Thoracic aorta (tissue), 2 donors: Measurements from ENCODE around the gene ZNF669. TPM values are rescaled to one million over a fixed set of nuclear protein-coding genes. Genes with fewer than 3 reads are reported as not detected.
"Not testable (repeated sequence)": the region's sequence is repeated elsewhere in the genome, so short reads cannot be mapped to it uniquely, and the experiment has no call there.

Experiments used
- ATAC-seq: fragments of 150-250 bp; one replicate; pipeline ENCODE4 v1.8.0; 2017; ENCODE audit warnings: low read depth; ENCODE audit not compliant: insufficient number of reproducible peaks, low FRiP score
- DNase-seq: peaks from one replicate; pipeline ENCODE4 v3.0.0-alpha.2; 2020; ENCODE audit warnings: low spot score
- H3K27ac ChIP-seq, 2 donors: fragments of 200-600 bp; sonication (generic); 1 replicate in 1 of 2; 2 replicates in 1 of 2; pipeline ENCODE4 v1.5.1; 2016; ENCODE audit warnings: mild to moderate bottlenecking in 2 of 2, moderate library complexity in 2 of 2
- H3K27me3 ChIP-seq: fragments of 200-600 bp; sonication (generic); replicated peaks from 2 replicates; pipeline ENCODE4 v1.6.0; 2016; ENCODE audit warnings: mild to moderate bottlenecking; ENCODE audit not compliant: insufficient read depth
- H3K36me3 ChIP-seq: fragments of 200-600 bp; sonication (generic); one replicate; pipeline ENCODE4 v1.5.1; 2016
- H3K4me1 ChIP-seq, 2 donors: fragments of 200-600 bp; sonication (generic); 1 replicate in 1 of 2; 2 replicates in 1 of 2; pipeline versions ENCODE4 v1.5.1 to v1.6.0; 2016; ENCODE audit warnings: low read depth in 2 of 2, mild to moderate bottlenecking in 1 of 2; ENCODE audit not compliant: control insufficient read depth in 1 of 2
- H3K4me3 ChIP-seq: fragments of 200-600 bp; sonication (generic); 2 replicates; pipeline ENCODE4 v1.5.1; 2016; ENCODE audit warnings: mild to moderate bottlenecking
- H3K9me3 ChIP-seq: fragments of 200-600 bp; sonication (generic); 2 replicates; pipeline ENCODE4 v1.5.1; 2016
- total RNA-seq, 2 donors: library from RNA; depleted of rRNA; stranded (reverse); fragments of >200 nt; gene quantifications; one replicate each; pipeline versions ENCODE4 v1.1.0 to v1.2.3, GENCODE V29; 2016
- TF ChIP-seq, protein P1 (sequence below): fragments of 200-600 bp; sonication (generic); IDR thresholded peaks from one replicate; pipeline ENCODE4 v1.5.1; 2019; ENCODE audit warnings: antibody characterized with exemption

ZNF669 gene
- total RNA-seq, 2 donors from 2014 or later: 3.2 to 4.2 TPM

DNA sequence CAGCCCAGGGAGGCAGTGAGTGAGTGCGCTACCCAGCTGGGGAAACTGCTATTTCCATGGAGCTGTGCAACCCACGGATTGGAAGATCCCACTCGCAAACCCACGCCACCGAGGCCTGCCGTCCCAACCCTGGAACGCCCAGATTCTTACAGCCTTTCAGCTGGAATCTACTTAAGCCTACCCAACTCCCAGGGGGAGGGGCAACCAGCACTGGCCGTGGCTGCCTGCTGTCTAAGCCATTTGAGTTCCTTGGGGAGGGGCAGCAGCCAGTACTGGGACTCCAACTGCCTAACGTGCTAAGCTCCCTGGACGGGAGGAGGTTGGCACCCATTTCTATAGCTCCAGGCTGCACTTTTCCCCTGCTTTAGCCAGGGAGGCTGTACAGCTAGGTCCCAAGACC, 27.1 kb upstream of the ZNF669 start:
- Histone ChIP-seq H3K4me3 (no peak overlapping the region), H3K9me3 (peaks cover 48% of the 10 kb centered on the region), H3K4me1 (no peaks in the 10 kb centered on the region), H3K36me3 (peaks cover 4% of the 10 kb centered on the region), H3K27me3 (no peaks in the 10 kb centered on the region), H3K27ac (no peak overlapping the region)
- TF ChIP-seq, protein P1, sequence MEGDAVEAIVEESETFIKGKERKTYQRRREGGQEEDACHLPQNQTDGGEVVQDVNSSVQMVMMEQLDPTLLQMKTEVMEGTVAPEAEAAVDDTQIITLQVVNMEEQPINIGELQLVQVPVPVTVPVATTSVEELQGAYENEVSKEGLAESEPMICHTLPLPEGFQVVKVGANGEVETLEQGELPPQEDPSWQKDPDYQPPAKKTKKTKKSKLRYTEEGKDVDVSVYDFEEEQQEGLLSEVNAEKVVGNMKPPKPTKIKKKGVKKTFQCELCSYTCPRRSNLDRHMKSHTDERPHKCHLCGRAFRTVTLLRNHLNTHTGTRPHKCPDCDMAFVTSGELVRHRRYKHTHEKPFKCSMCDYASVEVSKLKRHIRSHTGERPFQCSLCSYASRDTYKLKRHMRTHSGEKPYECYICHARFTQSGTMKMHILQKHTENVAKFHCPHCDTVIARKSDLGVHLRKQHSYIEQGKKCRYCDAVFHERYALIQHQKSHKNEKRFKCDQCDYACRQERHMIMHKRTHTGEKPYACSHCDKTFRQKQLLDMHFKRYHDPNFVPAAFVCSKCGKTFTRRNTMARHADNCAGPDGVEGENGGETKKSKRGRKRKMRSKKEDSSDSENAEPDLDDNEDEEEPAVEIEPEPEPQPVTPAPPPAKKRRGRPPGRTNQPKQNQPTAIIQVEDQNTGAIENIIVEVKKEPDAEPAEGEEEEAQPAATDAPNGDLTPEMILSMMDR: no peak
- ATAC-seq: no peak
- DNase-seq: no peak

DNA sequence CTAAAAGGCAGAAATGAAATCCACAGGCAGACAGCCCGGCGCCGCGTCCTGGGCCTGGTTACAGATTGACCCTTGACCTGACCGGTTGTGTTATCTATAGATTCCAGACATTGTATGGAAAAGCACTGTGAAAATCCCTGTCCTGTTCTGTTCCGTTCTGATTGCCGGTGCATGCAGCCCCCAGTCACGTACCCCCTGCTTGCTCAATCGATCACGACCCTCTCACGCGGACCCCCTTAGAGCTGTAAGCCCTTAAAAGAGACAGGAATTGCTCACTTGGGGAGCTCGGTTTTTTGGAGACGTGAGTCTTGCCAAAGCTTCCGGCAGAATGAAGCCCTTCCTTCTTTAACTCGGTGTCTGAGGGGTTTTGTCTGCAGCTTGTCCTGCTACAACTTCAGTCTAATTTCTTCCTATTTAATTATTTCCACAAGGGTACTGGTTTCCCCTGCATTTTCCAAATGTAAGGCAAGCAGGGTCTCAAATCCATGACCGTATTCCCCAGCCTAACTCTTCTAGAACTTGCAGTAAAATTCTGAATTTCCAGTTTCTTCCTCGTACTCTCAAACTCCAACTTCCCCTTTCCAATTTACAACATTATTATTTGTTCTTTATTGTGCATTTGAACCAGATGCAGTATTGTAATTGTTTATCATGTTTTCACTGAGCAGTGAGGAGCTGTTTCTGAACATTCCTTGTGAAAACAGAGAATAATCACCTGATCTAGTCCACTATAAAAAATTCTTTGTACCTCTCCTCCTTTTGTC, 23.5 kb upstream of the ZNF669 start:
- not testable (repeated sequence) for H3K4me1 ChIP-seq, H3K36me3 ChIP-seq, DNase-seq, H3K27ac ChIP-seq, H3K27me3 ChIP-seq, ATAC-seq
- Histone ChIP-seq H3K9me3 (peaks cover 23% of the 10 kb centered on the region), H3K4me3 (peak overlapping the region; percentile 51)

DNA sequence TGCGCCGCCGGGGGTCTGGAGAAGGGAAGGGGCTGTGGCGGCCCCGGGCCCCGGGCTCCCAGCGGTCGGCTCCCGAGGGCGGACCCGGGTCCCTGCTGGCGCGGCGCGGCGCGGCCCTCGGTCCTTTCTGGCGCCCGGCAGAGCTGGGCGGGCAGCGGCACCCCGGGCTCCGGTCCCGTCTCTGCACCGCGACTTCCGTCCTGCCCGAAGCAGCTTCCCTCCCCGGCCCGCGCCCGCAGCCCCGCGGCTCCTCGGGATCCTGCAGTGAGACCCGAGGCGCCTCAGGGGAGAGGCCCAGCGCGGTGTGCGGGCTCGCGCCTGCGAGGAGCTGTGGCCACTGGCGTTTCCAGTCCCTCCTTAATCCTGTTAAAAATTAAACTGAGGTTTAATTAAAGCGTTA, 22.4 kb upstream of the ZNF669 start:
- H3K27ac ChIP-seq, H3K4me3 ChIP-seq, H3K36me3 ChIP-seq, H3K4me1 ChIP-seq, H3K27me3 ChIP-seq, DNase-seq: not testable (repeated sequence)
- peak; percentile 35 for ATAC-seq
- H3K9me3 ChIP-seq: peaks cover 13% of the 10 kb centered on the region

DNA sequence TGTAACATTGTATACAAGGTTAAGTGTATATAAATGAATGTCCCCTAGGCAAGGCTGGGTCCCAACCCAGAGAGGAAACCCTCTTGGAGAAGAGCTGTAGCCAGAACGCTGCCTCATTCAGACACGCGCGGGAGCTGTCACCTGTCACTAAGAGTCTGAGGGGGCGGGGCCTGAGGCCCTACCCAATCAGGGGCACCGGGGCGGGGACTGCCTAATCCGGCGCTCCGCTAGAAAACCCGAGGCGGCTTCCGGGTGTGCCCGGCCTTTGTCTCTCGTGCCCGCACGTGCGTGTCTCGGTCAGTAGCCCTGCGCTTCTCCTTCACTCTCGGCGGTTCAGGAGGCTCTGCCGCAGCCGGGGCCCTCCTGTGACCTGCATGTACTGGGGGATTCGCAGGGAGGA, 22.0 kb upstream of the ZNF669 start:
- not testable (repeated sequence) for H3K27ac ChIP-seq, H3K27me3 ChIP-seq, H3K36me3 ChIP-seq, H3K4me3 ChIP-seq, H3K4me1 ChIP-seq, DNase-seq
- ATAC-seq: peak; percentile 98
- H3K9me3 ChIP-seq: peaks cover 11% of the 10 kb centered on the region

DNA sequence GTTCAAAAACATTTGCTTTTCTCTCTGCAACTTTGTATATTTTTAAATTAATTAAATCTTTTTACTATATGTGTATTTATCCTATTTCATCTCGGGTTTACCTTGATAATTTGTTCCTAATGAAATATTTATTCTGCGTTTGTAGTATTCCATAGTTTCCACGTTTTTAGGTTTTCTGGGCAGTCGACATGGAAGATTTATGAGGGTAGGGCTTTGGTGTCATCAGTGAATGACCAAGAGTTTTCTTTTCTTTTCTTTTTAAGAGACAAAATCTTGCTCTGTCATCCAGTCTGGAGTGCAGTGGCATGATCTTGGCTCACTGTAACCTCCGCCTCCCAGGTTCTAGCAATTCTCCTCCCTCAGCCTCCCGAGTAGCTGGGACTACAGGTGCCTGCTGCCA, 17.2 kb upstream of the ZNF669 start:
- Histone ChIP-seq H3K4me3 (no peak overlapping the region), H3K9me3 (no peaks in the 10 kb centered on the region), H3K27me3 (no peaks in the 10 kb centered on the region), H3K36me3 (no peaks in the 10 kb centered on the region), H3K27ac (no peak overlapping the region), H3K4me1 (no peaks in the 10 kb centered on the region)
- no peak for ATAC-seq
- DNase-seq: no peak
- TF ChIP-seq, protein P1: no peak

DNA sequence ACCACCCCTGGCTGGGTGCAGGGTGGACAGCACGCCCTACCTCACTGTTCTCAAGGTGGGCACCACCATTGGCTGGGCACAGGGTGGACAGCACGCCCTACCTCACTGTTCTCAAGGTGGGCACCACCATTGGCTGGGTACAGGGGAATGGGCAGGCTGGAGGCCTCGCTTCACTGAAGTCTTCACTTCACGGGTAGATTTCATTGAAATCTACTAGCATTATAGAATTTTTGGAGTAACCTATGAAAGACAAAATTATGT, 16.2 kb upstream of the ZNF669 start:
- not testable (repeated sequence) for H3K9me3 ChIP-seq, H3K4me1 ChIP-seq, H3K27ac ChIP-seq, ATAC-seq, H3K27me3 ChIP-seq, DNase-seq, H3K4me3 ChIP-seq, H3K36me3 ChIP-seq

DNA sequence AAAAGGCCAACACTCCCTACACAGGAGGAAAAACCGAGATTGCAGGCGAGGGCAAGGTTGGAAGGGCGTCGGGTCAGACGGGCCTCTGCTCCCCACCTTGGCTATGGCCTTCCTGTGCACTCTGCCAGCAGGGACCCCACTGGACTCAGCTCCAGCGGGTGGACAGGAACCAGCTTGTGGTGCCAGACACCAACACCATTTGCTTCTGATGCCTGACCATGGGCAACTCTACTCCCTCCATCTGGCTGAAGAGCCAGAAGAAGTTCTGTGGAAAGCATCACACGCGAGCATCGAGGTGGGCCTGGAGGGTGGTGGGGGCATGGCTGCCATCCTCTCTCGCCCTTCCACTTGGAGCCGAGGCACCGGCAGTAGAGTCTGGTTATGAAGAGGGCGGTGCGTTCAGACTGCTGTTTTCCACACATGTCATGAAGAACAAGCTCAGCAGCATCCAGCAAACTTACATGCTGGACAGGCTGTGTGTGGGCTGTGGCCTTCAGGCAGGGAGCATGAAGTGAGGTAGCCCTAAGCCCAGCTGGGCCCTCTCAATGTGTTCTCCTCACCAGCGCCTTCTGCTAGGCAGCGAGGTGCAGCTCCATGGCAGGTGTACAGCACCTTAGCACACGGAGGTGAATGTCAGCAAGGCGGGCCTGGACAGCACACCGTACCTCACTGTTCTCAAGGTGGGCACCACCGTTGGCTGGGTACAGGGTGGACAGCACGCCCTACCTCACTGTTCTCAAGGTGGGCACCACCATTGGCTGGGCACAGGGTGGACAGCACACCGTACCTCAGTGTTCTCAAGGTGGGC, 15.6 kb upstream of the ZNF669 start:
- no peak for DNase-seq
- TF ChIP-seq, protein P1: no peak
- no peaks in the 10 kb centered on the region for H3K4me1 ChIP-seq
- no peak for ATAC-seq
- no peak overlapping the region for H3K4me3 ChIP-seq
- H3K9me3 ChIP-seq: no peaks in the 10 kb centered on the region
- no peak overlapping the region for H3K27ac ChIP-seq
- H3K36me3 ChIP-seq: no peaks in the 10 kb centered on the region
- H3K27me3 ChIP-seq: no peaks in the 10 kb centered on the region
